HEK293 (cell line): ENCODE measurements around the gene SYNGR1.
"Not testable (repeated sequence)": the region's sequence is repeated elsewhere in the genome, so short reads cannot be mapped to it uniquely, and the experiment has no call there.

Experiments used
- CTCF ChIA-PET: fragments of 350-600 bp; formaldehyde crosslinking; extraction: SDS; loops from one replicate; lab custom pipeline; 2021; ENCODE audit warnings: antibody characterized with exemption; lab: Yijun Ruan, JAX
- POLR2A ChIA-PET: fragments of 300-600 bp; formaldehyde crosslinking; extraction: SDS; loops from one replicate; lab custom pipeline; 2020; ENCODE audit warnings: antibody characterized with exemption, inconsistent platforms; lab: Yijun Ruan, JAX
- H3K27ac ChIP-seq: fragments of 200-500 bp; sonication (Bioruptor generic); 2 replicates; pipeline ENCODE4 v1.5.1; 2014; ENCODE audit warnings: low read depth, low read length, control low read depth, inconsistent platforms; ENCODE audit errors: extremely low read depth
- H3K36me3 ChIP-seq, 2 experiments: fragments of 200-500 bp in 1 of 2; sonication (Bioruptor generic) in 1 of 2; 1 replicate in 1 of 2; 2 replicates in 1 of 2; pipeline ENCODE4 v1.5.1; 2014 to 2017; ENCODE audit warnings: inconsistent platforms in 2 of 2, low read length in 2 of 2; ENCODE audit not compliant: control insufficient read depth in 2 of 2, insufficient read depth in 1 of 2
- H3K4me1 ChIP-seq: fragments of 200-500 bp; sonication (Bioruptor generic); 2 replicates; pipeline ENCODE4 v1.5.1; 2014; ENCODE audit warnings: mild to moderate bottlenecking, low read length, inconsistent platforms; ENCODE audit not compliant: control insufficient read depth, insufficient read depth
- H3K4me3 ChIP-seq: 2 replicates; pipeline ENCODE4 v1.5.1; 2011; ENCODE audit warnings: low read depth, mild to moderate bottlenecking, control low read depth, low read length, moderate library complexity
- H3K9me3 ChIP-seq: fragments of 200-500 bp; sonication (Bioruptor generic); 2 replicates; pipeline ENCODE4 v1.5.1; 2014; ENCODE audit warnings: low read depth, low read length, inconsistent platforms; ENCODE audit not compliant: control insufficient read depth, insufficient read depth
- GFI1B ChIP-seq: fragments of 450-650 bp; formaldehyde crosslinking; IDR thresholded peaks from 2 replicates; pipeline ENCODE4 v1.5.1; 2016; ENCODE audit warnings: missing biosample characterization, missing genetic modification characterization
- GLI4 ChIP-seq: fragments of 450-650 bp; formaldehyde crosslinking; IDR thresholded peaks from 2 replicates; pipeline ENCODE4 v1.5.1; 2016; ENCODE audit warnings: missing biosample characterization, missing genetic modification characterization
- GLIS1 ChIP-seq: fragments of 450-650 bp; formaldehyde crosslinking; IDR thresholded peaks from 2 replicates; pipeline ENCODE4 v1.5.1; 2016; ENCODE audit warnings: missing biosample characterization, missing genetic modification characterization
- PRDM1 ChIP-seq: fragments of 450-650 bp; formaldehyde crosslinking; IDR thresholded peaks from 2 replicates; pipeline ENCODE4; 2016; ENCODE audit warnings: missing biosample characterization, missing genetic modification characterization
- REPIN1 ChIP-seq: fragments of 450-650 bp; formaldehyde crosslinking; IDR thresholded peaks from 2 replicates; pipeline ENCODE4 v1.5.1; 2017; ENCODE audit warnings: missing biosample characterization, missing genetic modification characterization, low read depth
- REST ChIP-seq: fragments of 450-650 bp; formaldehyde crosslinking; IDR thresholded peaks from 2 replicates; pipeline ENCODE4 v1.5.1; 2016; ENCODE audit warnings: missing biosample characterization, missing genetic modification characterization
- ZFP3 ChIP-seq: fragments of 450-650 bp; formaldehyde crosslinking; IDR thresholded peaks from 2 replicates; pipeline ENCODE4 v1.5.1; 2016; ENCODE audit warnings: low read depth, missing biosample characterization, missing genetic modification characterization
- ZNF112 ChIP-seq: fragments of 450-650 bp; formaldehyde crosslinking; IDR thresholded peaks from 2 replicates; pipeline ENCODE4 v1.5.0; 2017; ENCODE audit warnings: missing biosample characterization, missing genetic modification characterization
- ZNF2 ChIP-seq: fragments of 450-650 bp; formaldehyde crosslinking; IDR thresholded peaks from 2 replicates; pipeline ENCODE4 v1.5.1; 2016; ENCODE audit warnings: missing biosample characterization, missing genetic modification characterization
- ZNF274 ChIP-seq, 2 experiments: fragments of 200-500 bp in 1 of 2; fragments of 450-650 bp in 1 of 2; sonication (Bioruptor generic) in 1 of 2; formaldehyde crosslinking in 1 of 2; IDR thresholded peaks; 2 replicates each; pipeline versions ENCODE4 v1.5.1 to v1.6.1; 2014 to 2016; ENCODE audit warnings: borderline replicate concordance in 1 of 2, inconsistent platforms in 1 of 2, low read length in 1 of 2, missing biosample characterization in 1 of 2, missing genetic modification characterization in 1 of 2
- ZNF311 ChIP-seq: fragments of 450-650 bp; formaldehyde crosslinking; IDR thresholded peaks from 2 replicates; pipeline ENCODE4 v1.5.1; 2017; ENCODE audit warnings: missing biosample characterization, missing genetic modification characterization, borderline replicate concordance
- ZNF610 ChIP-seq: fragments of 450-650 bp; formaldehyde crosslinking; IDR thresholded peaks from 2 replicates; pipeline ENCODE4 v1.5.1; 2016; ENCODE audit warnings: missing biosample characterization, missing genetic modification characterization, borderline replicate concordance
- TF ChIP-seq, protein P1 (sequence below): fragments of 450-650 bp; formaldehyde crosslinking; IDR thresholded peaks from 2 replicates; pipeline ENCODE4 v1.5.1; 2017; ENCODE audit warnings: missing biosample characterization, missing genetic modification characterization
- TF ChIP-seq, protein P2 (sequence below): fragments of 450-650 bp; formaldehyde crosslinking; IDR thresholded peaks from 2 replicates; pipeline ENCODE4 v1.5.1; 2016; ENCODE audit warnings: missing biosample characterization, missing genetic modification characterization
- TF ChIP-seq, protein P3 (sequence below): fragments of 450-650 bp; formaldehyde crosslinking; IDR thresholded peaks from 2 replicates; pipeline ENCODE4 v1.5.1; 2017; ENCODE audit warnings: missing biosample characterization, missing genetic modification characterization

The SYNGR1 gene

GRCh38 chr22:39327995-39328754 lies 21.6 kb upstream of the SYNGR1 start (continued):
- TF ChIP-seq ZNF274 (IDR thresholded peaks at IDR 0.05; ENCODE audit: low read length) (no peak), ZNF274 (tag by site-specific recombination; IDR thresholded peaks at IDR 0.05; ENCODE audit: borderline replicate concordance) (no peak)
- TF ChIP-seq, all 188 proteins: peak for 3

DNA sequence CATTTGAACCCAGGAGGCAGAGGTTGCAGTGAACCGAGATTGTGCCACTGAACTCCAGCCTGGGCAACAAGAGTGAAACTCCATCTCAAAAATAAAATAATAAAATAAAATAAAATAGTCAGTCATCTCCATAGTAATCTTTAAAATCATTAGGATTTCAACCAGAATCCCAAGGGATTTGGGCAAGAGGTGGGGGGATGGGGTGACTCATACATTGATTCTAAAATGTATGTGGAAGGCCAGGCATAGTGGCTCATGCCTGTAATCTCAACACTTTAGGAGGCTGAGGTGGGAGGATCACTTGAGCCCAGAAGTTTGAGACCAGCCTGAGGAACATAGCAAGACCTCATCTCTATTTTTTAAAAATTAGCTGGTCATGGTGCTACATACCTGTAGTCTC lies 19.2 kb upstream of the SYNGR1 start:
- H3K4me3 ChIP-seq, result not testable (repeated sequence)
- TF ChIP-seq, protein P1, sequence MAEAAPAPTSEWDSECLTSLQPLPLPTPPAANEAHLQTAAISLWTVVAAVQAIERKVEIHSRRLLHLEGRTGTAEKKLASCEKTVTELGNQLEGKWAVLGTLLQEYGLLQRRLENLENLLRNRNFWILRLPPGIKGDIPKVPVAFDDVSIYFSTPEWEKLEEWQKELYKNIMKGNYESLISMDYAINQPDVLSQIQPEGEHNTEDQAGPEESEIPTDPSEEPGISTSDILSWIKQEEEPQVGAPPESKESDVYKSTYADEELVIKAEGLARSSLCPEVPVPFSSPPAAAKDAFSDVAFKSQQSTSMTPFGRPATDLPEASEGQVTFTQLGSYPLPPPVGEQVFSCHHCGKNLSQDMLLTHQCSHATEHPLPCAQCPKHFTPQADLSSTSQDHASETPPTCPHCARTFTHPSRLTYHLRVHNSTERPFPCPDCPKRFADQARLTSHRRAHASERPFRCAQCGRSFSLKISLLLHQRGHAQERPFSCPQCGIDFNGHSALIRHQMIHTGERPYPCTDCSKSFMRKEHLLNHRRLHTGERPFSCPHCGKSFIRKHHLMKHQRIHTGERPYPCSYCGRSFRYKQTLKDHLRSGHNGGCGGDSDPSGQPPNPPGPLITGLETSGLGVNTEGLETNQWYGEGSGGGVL (tag by site-specific recombination), result 0 out of 2 replicates have a peak, but pooled peaks have one; percentile 7
- TF ChIP-seq, all 188 proteins: peak for 1; not testable (repeated sequence) for 187
- H3K36me3 ChIP-seq, H3K27ac ChIP-seq, H3K4me1 ChIP-seq, H3K9me3 ChIP-seq: not testable (repeated sequence)
- CTCF ChIA-PET, result interaction anchor here (0.7 to 6.8 kb wide), 23 partner anchors 8 to 324 kb away, joined by 3 to 106 read pairs (median 4); partner anchors contain the start of genes RPL3, SYNGR1 and TAB1
- POLR2A ChIA-PET, result interaction anchor here (1.2 to 7.0 kb wide), 3 partner anchors 13 to 69 kb away, joined by 4 to 104 read pairs (median 10); partner anchors contain the start of genes RPL3 and TAB1

DNA sequence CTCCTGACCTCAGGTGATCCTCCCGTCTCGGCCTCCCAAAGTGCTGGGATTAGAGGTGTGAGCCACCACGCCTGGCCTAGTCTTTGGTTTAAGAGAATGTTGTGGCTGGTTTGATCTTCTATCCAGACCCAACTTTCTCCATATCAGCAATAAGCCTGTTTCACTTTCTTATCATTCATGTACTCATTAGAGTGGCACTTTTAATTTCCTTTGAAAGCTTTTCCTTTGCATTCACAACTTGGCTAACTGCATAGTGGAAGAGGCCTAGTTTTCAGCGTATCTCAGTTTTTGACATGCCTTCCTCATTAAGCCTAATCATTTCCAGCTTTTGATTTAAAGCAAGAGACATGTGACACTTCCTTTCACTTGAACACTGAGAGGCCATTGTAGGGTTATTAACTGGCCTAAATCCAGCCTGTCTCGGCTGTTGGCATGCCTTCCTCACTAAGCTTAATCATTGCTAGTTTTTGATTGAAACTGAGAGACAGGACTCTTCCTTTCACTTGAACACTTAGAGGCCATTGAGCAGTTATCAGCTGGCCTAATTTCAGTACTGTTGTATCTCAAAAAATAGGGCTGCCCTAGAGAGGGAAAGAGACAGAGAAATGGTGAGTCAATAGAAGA lies 17.2 kb upstream of the SYNGR1 start:
- no peak overlapping the region for H3K4me3 ChIP-seq
- ChIA-PET CTCF (interaction anchor here (0.9 to 6.8 kb wide), 7 partner anchors 9 to 462 kb away, joined by 3 to 106 read pairs (median 6); no protein-coding TSS in a partner anchor), POLR2A (interaction anchor here (1.0 to 7.0 kb wide), 3 partner anchors 15 to 187 kb away, joined by 3 to 104 read pairs (median 5); partner anchors contain the start of genes ATF4 and RPL3)
- H3K27ac ChIP-seq, result no peak overlapping the region
- H3K4me1 ChIP-seq, result 0 out of 2 replicates have a peak, but pooled peaks cover 2% of the 10 kb centered on the region
- TF ChIP-seq PRDM1 (tag by site-specific recombination) (peak; percentile 60), ZNF112 (tag by site-specific recombination) (no peak), GLIS1 (no peak), ZNF2 (no peak), GFI1B (tag by site-specific recombination) (no peak)
- H3K9me3 ChIP-seq, result no peaks in the 10 kb centered on the region
- H3K36me3 ChIP-seq, result no peaks in the 10 kb centered on the region

- Histone ChIP-seq H3K36me3 (no peaks in the 10 kb centered on the region), H3K9me3 (no peaks in the 10 kb centered on the region), H3K27ac (no peak overlapping the region), H3K4me3 (no peak overlapping the region), H3K4me1 (0 out of 2 replicates have a peak, but pooled peaks cover 2% of the 10 kb centered on the region)
- POLR2A ChIA-PET, result no interaction called here
- CTCF ChIA-PET, result no interaction called here
- TF ChIP-seq, protein P2, sequence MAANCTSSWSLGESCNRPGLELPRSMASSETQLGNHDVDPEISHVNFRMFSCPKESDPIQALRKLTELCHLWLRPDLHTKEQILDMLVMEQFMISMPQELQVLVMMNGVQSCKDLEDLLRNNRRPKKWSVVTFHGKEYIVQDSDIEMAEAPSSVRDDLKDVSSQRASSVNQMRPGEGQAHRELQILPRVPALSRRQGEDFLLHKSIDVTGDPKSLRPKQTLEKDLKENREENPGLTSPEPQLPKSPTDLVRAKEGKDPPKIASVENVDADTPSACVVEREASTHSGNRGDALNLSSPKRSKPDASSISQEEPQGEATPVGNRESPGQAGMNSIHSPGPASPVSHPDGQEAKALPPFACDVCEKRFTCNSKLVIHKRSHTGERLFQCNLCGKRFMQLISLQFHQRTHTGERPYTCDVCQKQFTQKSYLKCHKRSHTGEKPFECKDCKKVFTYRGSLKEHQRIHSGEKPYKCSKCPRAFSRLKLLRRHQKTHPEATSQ (tag by site-specific recombination), result no peak
- TF ChIP-seq, protein P3, sequence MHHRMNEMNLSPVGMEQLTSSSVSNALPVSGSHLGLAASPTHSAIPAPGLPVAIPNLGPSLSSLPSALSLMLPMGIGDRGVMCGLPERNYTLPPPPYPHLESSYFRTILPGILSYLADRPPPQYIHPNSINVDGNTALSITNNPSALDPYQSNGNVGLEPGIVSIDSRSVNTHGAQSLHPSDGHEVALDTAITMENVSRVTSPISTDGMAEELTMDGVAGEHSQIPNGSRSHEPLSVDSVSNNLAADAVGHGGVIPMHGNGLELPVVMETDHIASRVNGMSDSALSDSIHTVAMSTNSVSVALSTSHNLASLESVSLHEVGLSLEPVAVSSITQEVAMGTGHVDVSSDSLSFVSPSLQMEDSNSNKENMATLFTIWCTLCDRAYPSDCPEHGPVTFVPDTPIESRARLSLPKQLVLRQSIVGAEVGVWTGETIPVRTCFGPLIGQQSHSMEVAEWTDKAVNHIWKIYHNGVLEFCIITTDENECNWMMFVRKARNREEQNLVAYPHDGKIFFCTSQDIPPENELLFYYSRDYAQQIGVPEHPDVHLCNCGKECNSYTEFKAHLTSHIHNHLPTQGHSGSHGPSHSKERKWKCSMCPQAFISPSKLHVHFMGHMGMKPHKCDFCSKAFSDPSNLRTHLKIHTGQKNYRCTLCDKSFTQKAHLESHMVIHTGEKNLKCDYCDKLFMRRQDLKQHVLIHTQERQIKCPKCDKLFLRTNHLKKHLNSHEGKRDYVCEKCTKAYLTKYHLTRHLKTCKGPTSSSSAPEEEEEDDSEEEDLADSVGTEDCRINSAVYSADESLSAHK (tag by site-specific recombination), result no peak
- TF ChIP-seq ZNF610 (tag by site-specific recombination) (no peak), REPIN1 (no peak), REST (tag by site-specific recombination) (no peak), GLI4 (no peak), ZNF311 (tag by site-specific recombination) (no peak), ZFP3 (no peak)
These were observed 13.4 kb upstream of the SYNGR1 start for GRCh38 chr22:39336411-39336810.
